C4-2B (cell line): ENCODE data around the gene THBS2.

Source experiments
- ZFX ChIP-seq: fragments of 450-650 bp; IDR thresholded peaks from 2 replicates; pipeline ENCODE4 v1.6.1; 2017
- TF ChIP-seq, protein P1 (sequence below): fragments of 450-650 bp; conservative IDR thresholded peaks from 2 replicates; pipeline ENCODE4 v1.5.1; 2017; ENCODE audit warnings: mild to moderate bottlenecking

DNA sequence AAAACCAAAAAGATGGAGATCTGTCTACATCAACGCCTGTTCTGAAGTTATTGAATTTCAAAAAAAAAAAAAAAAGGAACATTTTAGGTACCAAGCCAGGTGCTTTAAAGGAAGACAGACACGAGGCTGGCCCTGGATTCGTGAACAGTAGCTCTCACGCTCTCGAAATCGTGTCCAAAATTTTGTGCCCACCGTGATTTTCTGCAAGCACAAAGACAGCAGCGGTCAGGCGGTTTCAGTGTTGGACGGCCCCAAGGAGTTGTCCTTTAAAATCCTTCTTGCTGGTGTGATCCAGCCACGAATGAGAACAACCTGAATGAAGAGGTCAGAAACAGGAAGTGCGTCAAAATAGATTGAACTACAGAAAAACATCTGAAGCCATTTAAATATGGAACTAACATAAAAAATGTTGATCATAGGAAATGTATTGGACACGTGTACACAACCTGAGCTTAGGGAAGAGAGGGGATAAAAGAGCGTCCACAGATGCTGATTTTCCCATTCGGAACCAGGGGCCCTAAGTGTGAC is 78.2 kb downstream of the THBS2 start:
- TF ChIP-seq, protein P1, sequence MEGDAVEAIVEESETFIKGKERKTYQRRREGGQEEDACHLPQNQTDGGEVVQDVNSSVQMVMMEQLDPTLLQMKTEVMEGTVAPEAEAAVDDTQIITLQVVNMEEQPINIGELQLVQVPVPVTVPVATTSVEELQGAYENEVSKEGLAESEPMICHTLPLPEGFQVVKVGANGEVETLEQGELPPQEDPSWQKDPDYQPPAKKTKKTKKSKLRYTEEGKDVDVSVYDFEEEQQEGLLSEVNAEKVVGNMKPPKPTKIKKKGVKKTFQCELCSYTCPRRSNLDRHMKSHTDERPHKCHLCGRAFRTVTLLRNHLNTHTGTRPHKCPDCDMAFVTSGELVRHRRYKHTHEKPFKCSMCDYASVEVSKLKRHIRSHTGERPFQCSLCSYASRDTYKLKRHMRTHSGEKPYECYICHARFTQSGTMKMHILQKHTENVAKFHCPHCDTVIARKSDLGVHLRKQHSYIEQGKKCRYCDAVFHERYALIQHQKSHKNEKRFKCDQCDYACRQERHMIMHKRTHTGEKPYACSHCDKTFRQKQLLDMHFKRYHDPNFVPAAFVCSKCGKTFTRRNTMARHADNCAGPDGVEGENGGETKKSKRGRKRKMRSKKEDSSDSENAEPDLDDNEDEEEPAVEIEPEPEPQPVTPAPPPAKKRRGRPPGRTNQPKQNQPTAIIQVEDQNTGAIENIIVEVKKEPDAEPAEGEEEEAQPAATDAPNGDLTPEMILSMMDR, result no peak
- TF ChIP-seq ZFX, result no peak
